ENCODE results near the gene PCDHB8.

- peak in 2 of 4 experiments; percentile 25 to 46 for TF ChIP-seq CTCF (IDR thresholded peaks at IDR 0.05)
- TF ChIP-seq POLR2A (IDR thresholded peaks at IDR 0.05) = no peak
Measured at GRCh38 chr5:141192110-141192725, 14.6 kb downstream of the PCDHB8 start, which contains the start of gene PCDHB10.

Data from gastroesophageal sphincter (tissue), 3 donors.